CD4-positive, alpha-beta T cell treated with Interferon alpha-2 for 1 hour (primary cell): ENCODE measurements around the gene SOS2.
A peak's percentile ranks its signal among the peaks of the same experiment; 100 is the strongest.

ENCODE experiments used
- DNase-seq, 2 donors: peaks; one replicate each; pipeline ENCODE4 v3.0.0-alpha.2; 2020 to 2022

The SOS2 gene

DNA sequence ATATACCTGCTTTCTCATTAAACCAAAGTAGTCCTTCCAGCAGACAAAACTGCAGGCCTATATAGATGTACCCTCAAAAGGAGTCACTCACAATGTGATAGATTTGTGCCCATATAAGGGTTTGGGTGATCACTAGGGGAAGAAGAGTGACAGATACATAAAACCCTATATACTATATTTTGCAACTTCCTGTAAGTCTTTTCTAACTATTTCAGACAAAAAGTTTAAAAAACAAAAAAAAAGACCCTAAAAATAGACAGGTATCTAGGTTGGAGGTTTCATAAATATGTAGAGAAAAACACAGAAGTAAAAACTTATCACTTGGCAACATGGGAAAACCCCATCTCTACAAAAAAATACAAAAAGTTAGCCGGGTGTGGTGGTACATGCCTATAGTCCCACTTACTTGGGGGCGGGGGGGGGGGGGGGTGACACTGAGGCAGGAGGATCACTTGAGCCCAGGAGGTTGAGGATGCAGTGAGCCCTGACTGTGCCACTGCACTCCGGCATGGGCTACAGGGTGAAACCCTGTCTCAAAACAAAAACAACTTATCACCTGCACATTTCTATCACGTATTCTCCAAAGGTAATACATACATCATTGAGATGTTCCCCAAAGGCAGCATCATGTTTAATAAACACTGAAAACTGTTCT is 117.9 kb downstream of the SOS2 start:
- DNase-seq: peak; percentile 26 to 42

DNA sequence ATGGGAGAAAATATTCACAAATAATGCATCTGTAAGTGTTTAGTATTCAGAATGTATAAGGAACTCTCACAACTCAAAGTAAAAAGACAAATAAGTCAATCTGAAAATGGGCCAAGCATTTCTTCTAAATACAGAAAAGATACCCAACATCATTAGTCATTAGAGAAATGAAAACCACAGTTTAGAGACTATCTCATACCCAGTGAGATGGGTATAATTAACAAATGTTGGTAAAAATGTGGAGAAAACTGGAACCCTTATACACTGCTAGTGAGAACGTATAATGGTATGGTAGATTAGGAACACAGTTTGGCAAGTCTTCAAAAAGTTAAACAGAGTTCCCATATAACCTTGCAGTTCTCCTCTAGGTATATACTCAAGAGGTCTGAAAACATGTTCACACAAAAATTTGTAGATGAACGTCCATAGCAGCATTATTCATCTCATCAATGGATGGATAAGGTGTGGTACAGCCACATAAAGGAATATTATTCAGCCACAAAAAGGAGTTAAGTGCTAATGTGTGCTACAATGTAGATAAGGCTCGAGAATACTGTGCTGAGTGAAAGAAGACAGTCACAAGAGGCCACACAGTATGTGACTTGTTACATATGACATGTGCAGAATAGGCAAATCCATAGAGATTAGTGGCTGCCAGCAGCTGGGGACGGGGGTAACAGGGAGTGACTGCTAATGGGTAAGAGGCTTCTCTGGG is 120.9 kb downstream of the SOS2 start:
- no peak for DNase-seq

GRCh38 chr14:50109342-50109741 is 122.0 kb downstream of the SOS2 start:
- DNase-seq: no peak

DNA sequence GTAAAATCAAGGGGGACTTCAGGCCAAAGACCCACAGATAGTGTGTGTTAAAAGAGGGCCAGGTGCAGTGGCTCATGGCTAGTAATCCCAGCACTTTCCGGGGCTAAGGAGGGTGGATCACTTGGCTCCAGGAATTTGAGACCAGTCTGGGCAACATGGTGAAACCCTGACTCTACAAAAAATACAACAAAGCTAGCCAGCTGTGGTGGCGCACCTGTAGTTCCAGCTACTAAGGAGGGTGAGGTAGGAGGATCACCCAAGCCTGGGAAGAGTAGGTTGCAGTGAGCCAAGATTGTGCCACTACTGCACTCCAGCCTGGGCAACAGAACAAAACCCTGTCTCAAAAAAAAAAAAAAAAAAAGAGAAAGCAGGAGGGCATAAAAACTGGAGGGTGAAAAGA is 123.5 kb downstream of the SOS2 start:
- no peak for DNase-seq

- DNase-seq: no peak
Observed at GRCh38 chr14:50106178-50106577, 125.2 kb downstream of the SOS2 start.

GRCh38 chr14:50103558-50103957 is 127.8 kb downstream of the SOS2 start:
- no peak for DNase-seq

GRCh38 chr14:50101417-50101816 is 130.0 kb downstream of the SOS2 start:
- no peak for DNase-seq

DNA sequence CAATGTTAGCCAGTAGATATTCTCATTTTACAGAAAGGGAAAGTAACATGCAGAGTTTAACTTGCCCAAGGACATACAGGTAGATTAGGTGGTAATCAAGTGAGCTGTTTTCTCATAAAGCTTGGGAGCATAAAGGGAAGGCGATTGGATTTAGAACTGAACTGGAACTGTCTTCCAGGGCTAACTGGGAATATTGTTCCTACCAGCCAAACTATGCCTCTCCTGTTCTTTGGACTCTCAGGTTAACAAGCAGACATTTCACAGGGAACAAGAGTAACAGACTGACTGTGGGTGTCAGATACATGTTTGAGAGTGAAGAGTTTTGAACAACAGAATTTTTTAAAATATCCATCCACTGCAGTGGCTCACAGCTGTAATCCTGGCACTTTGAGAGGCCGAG is 130.6 kb downstream of the SOS2 start:
- DNase-seq: no peak

- no peak for DNase-seq
Observed at GRCh38 chr14:50099335-50099734, 132.0 kb downstream of the SOS2 start.

- peak in 1 of 2 donors; percentile 71 for DNase-seq
Observed at GRCh38 chr14:50095895-50096294, 135.5 kb downstream of the SOS2 start.

- DNase-seq: no peak
Observed at GRCh38 chr14:50094056-50094755, 137.2 kb downstream of the SOS2 start.

GRCh38 chr14:50093496-50093895 is 137.9 kb downstream of the SOS2 start:
- no peak for DNase-seq

DNA sequence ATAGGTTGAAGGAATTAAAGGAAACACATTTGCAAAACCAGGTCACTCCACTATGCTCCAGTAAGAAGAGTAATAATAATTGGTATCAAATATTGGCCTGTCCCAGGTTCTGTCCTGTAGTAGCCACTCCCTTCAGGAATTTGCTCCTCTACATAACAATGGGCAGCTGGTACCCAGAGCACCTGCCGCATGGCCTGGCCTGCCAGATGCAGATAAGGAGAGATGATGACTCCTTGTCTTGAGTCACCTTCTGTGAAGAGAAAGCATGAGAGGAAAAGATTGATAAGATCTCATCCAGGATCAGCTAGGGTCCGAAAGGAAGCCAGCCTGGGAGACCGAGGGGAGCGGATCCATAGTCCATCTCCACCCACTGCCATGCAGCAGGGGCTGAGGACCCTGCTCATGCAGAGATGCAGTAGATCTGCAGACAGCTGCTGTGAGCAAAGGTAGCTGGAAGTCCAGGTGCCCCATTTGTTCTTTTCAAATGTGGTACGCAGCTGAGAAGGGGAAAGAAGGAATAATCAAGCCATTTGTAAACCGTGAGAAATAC is 139.3 kb downstream of the SOS2 start:
- DNase-seq: no peak

GRCh38 chr14:50091240-50091913 is 140.0 kb downstream of the SOS2 start:
- DNase-seq: no peak

GRCh38 chr14:50089208-50089607 is 142.2 kb downstream of the SOS2 start:
- DNase-seq: peak; percentile 10 to 35

DNA sequence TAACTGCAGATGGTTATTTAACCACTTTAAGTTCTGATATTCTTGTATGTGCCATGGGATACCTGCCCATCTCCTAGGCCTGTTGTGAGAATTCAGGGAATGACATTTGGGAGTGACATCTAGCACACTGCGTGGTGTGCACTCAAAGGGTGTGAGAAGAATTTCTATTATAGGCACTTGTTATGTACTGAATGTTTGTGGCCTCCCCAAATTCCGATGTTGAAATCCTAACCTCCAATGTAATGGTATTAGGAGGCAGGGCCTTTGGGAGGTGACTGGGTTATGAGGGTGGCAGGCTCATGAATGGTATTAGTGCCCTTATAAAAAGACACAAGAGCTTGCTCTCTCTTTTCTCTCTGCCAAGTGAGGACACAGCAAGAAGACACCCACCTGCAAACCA is 142.6 kb downstream of the SOS2 start:
- DNase-seq: no peak

DNA sequence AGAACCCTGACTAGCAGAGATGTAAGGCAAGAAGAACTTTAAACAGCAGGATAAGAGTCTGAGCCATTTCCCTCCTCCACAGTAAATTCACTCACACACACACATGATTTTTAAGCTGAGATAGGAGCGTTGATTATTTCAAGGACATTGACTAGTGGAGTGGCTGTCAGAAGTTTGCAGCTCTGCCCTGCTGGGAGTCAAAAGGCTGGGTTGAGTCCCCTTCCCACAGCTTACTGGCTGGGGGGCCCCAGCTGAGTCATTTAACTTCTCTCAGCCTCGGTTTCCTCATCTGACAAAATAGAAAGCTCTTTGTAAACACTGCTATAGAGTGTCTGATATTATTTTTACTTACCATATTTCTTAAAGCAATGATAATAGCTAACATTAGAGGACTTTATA is 143.3 kb downstream of the SOS2 start:
- DNase-seq: no peak

- peak in 1 of 2 donors; percentile 46 for DNase-seq
Observed at GRCh38 chr14:50087341-50088116, 143.8 kb downstream of the SOS2 start.

DNA sequence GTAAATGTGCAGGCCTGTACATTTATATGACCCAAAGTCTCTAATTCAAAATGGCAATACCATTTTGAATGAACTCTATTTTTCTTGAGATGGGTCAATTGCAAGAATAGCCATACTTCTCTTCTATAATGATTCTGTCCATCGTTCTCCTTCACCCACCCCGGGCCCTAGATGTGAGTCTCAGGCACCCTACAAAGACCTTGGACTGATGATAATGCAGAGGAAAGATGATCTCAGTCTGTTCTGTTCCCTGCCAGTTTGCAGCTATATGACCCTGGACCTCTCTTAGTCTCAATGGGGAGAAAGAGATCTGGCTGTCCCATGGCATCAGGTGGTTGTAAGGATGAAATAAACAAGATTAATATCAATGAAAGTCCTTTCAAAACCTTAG is 145.1 kb downstream of the SOS2 start:
- no peak for DNase-seq

- DNase-seq: peak; percentile 47 to 55
Observed at GRCh38 chr14:50085570-50086320, 145.6 kb downstream of the SOS2 start.

GRCh38 chr14:50084666-50085065 is 146.7 kb downstream of the SOS2 start:
- DNase-seq: no peak
